Heart left ventricle (tissue), 16 donors: ENCODE measurements around the gene ZBTB25. TPM values are rescaled to one million over a fixed set of nuclear protein-coding genes. Genes with fewer than 3 reads are reported as not detected.

ENCODE experiments used
- ATAC-seq, 4 donors: fragments of 200-7000 bp; cut with Tn5 transposase; one replicate each; pipeline ENCODE4 v1.9.1; 2020 to 2022; ENCODE audit warnings: moderate library complexity in 4 of 4, mild to moderate bottlenecking in 3 of 4, moderate number of reproducible peaks in 1 of 4
- DNase-seq, 5 donors: peaks; one replicate each; pipeline ENCODE4 v3.0.0-alpha.2; 2020
- H3K27ac ChIP-seq, 12 donors: fragments of 200-600 bp; sonication (generic) in 4 of 12; one replicate each; pipeline versions ENCODE4 v1.5.0 to v1.8.0; 2016 to 2022; ENCODE audit warnings: mild to moderate bottlenecking in 2 of 12
- H3K27me3 ChIP-seq, 9 donors: fragments of 200-600 bp; sonication (generic) in 2 of 9; one replicate each; pipeline versions ENCODE4 v1.5.1 to v1.8.0; 2016 to 2022; ENCODE audit warnings: mild to moderate bottlenecking in 3 of 9
- H3K36me3 ChIP-seq, 9 donors: fragments of 200-600 bp; sonication (generic) in 2 of 9; one replicate each; pipeline versions ENCODE4 v1.5.0 to v1.8.0; 2018 to 2022; ENCODE audit warnings: mild to moderate bottlenecking in 2 of 9
- H3K4me1 ChIP-seq, 12 donors: fragments of 200-600 bp; sonication (generic) in 4 of 12; one replicate each; pipeline versions ENCODE4 v1.5.0 to v1.8.0; 2016 to 2022; ENCODE audit warnings: mild to moderate bottlenecking in 3 of 12
- H3K4me3 ChIP-seq, 12 donors: fragments of 200-600 bp; sonication (generic) in 4 of 12; one replicate each; pipeline versions ENCODE4 v1.5.0 to v1.8.0; 2017 to 2022; ENCODE audit warnings: mild to moderate bottlenecking in 9 of 12, moderate library complexity in 4 of 12
- H3K9me3 ChIP-seq, 12 donors: fragments of 200-600 bp; sonication (generic) in 4 of 12; one replicate each; pipeline versions ENCODE4 v1.5.0 to v1.8.0; 2016 to 2022; ENCODE audit warnings: mild to moderate bottlenecking in 1 of 12
- POLR2A ChIP-seq, 2 donors: fragments of 450-650 bp; IDR thresholded peaks; one replicate each; pipeline ENCODE4 v1.6.1; 2017; ENCODE audit warnings: antibody characterized with exemption in 2 of 2, mild to moderate bottlenecking in 2 of 2, moderate library complexity in 2 of 2
- WGBS, 4 donors: extraction: QIAGEN DNeasy Blood & Tissue Kit in 2 of 4; methylation state at CpG; one replicate each; pipeline versions ENCODE4 v1.1.5 to v1.1.7; 2013 to 2018; 5-methylcytosine and 5-hydroxymethylcytosine counted together
- intact Hi-C, 10 donors: fragments of 100-400 bp; cut with DNase I; formaldehyde crosslinking; loops; one replicate each; pipeline versions ENCODE4 v1.11.1 to v1.14.2; 2022
- polyA plus RNA-seq, 2 donors: library from polyadenylated mRNA; stranded (reverse); fragments of 200-250 nt; gene quantifications; one replicate each; pipeline ENCODE4 v1.2.3, GENCODE V29; 2013
- total RNA-seq, 9 donors: library from RNA; depleted of rRNA in 2 of 9; stranded (reverse); fragments of >200 nt in 2 of 9; fragmentation: NEBNext Ultra II Directional in 3 of 9; extraction: Animal tissue kit (Norgen Biotek cat#: 25700) in 3 of 9; gene quantifications; one replicate each; pipeline versions ENCODE4 v1.1.0 to v1.2.4, GENCODE V29; 2016 to 2023
- TF ChIP-seq, protein P1 (sequence below), 12 donors: fragments of 200-600 bp; sonication (generic) in 4 of 12; IDR thresholded peaks; one replicate each; pipeline versions ENCODE4 v1.5.0 to v1.8.0; 2018 to 2022; ENCODE audit warnings: antibody characterized with exemption in 12 of 12, mild to moderate bottlenecking in 5 of 12
- donor health status: ischemic (EF 13 %, LVEDD 7.1; RV severe dilation, severe dysfunction).
- donor health status: healthy with polysubstance abuse.
- donor health status: DM: no; HTN: yes; CAD: no.
- donor health status: DM: no; HTN: no; CAD: no.
- donor health status: ischemic (EF 25% LVEDD 6.9; RV normal size, moderate dysfunction).
- donor health status: ischemic (EF 25% LVEDD 5.7; RV mildly dilated, moderate dysfunction).
- donor health status: healthy.
- donor health status: DM: yes; HTN: yes; CAD: no.
- donor health status: ischemic (EF 35%, LVEDD 5.7; RV mildly dilated, moderate dysfunction).
- donor health status: nonischemic (EF 11% LVEDD 7.7; RV severe dilation, severe dysfunction).
- donor health status: DM: yes; HTN: yes; CAD: no.
- donor health status: PGD.
- donor health status: ischemic (EF 29% LVEDD 5.4; RV normal size, mild dysfunction).
- donor health status: nonischemic (EF 23%, LVEDD 6.1; RV moderate dilation, normal function).

ZBTB25 gene
- total and polyA plus RNA-seq, 11 donors, result 4.0 to 28.0 (median 18.2) TPM

DNA sequence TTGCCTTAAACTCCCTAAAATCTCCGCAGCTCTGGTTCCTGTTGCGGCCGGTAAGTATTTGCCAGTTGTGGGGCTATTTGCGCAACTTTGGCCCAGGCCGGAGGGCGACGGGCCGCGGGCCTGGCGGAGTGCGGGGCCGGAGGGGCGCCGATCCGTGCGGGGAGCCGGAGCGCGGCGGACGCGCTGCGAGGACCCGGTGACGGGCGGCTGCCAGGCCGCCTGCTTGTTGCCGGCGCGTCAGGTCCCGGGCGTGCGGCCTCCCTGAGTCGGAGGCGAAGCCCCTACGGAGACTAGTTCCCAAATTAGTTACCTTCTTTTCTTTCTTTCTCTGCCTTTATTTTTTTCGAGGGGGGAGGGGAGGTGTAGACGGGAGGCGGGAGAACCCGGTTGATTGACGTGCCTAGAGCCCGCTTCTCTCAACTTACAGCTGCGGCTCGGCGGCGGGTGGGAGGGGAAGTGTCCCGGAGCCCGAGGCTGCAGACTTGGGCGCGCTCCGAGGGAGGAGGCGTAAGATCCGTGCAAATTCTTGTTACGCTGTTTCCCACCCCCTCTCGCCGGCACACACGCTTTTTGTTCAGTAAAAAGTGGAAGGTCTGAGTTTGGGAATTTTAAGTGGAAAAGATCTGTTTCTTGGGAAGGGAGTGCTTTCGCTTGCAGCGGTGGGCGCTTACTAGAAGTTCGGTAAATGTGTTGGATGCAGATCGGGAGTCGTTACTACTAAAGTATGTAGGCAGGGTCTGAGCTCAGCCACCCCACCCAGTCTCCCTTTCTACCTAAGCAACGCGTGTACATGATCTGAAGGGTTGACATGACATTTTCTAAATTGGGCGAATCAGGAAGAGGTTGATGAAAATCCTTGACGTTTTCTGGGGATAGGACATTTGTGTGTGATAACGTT lies 1.5 kb upstream of the ZBTB25 start:
- Histone ChIP-seq H3K9me3 (no peaks in the 10 kb centered on the region), H3K4me1 (peaks cover 8 to 73% (median 60%) of the 10 kb centered on the region in 12 donors), H3K4me3 (peak overlapping the region; percentile 68 to 97 (median 89)), H3K27me3 (no peaks in the 10 kb centered on the region), H3K36me3 (no peaks in the 10 kb centered on the region), H3K27ac (peak overlapping the region; percentile 96 to 100 (median 98))
- 0 to 1% (median 1%) methylated on average over 44 to 68 of the region's 68 CpGs for WGBS, 4 donors
- TF ChIP-seq POLR2A (IDR thresholded peaks at IDR 0.05), result no peak
- TF ChIP-seq, protein P1, sequence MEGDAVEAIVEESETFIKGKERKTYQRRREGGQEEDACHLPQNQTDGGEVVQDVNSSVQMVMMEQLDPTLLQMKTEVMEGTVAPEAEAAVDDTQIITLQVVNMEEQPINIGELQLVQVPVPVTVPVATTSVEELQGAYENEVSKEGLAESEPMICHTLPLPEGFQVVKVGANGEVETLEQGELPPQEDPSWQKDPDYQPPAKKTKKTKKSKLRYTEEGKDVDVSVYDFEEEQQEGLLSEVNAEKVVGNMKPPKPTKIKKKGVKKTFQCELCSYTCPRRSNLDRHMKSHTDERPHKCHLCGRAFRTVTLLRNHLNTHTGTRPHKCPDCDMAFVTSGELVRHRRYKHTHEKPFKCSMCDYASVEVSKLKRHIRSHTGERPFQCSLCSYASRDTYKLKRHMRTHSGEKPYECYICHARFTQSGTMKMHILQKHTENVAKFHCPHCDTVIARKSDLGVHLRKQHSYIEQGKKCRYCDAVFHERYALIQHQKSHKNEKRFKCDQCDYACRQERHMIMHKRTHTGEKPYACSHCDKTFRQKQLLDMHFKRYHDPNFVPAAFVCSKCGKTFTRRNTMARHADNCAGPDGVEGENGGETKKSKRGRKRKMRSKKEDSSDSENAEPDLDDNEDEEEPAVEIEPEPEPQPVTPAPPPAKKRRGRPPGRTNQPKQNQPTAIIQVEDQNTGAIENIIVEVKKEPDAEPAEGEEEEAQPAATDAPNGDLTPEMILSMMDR (IDR thresholded peaks at IDR 0.05), result no peak
- peak; percentile 92 to 94 (median 93) for DNase-seq
- ATAC-seq, result peak; percentile 60 to 71 (median 66)
- intact Hi-C loops, result loop anchor here in 3 of 10 donors (1.0 to 10.0 kb wide), 3 partner anchors 35 to 160 kb away; partner anchors contain the start of gene HSPA2 (in 2 of the 3)

DNA sequence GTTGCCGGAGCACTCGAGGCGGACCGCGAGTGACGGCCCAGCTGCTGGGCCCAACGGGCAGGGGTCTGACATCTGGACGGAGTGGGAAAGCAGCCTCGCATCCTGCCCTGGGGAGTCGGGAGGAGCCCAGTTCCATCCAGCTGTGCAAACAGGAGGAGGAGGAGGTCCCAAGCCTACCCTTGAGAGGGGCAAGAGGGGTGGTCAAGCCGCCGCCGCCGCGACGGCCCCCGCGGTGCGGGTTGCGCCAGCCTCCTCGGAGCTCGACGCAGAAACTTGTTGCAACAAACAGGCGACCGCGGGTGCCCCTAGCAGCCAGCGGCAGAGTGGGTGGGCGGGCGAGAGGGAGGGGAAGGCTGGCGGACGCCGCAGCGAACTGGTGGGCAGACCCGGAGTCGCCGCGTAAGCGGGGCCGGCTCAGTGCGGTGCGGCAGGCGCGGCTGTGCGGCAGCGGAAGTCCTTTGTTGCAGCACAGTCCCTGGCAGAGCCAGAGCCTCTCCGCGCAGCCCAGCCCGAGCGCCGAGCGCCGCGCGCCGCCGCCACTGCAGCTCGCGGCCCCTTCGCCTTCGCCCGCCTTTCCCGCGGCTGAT lies 765 bp upstream of the ZBTB25 start, which contains the start of gene ZBTB1:
Gene ZBTB1 (plus strand): TSS at position 461 of the 587 bp plus-strand sequence. CDS start 16,735 bp downstream, outside the sequence.
- Histone ChIP-seq H3K4me3 (peak within 1 kb of the TSS; percentile 68 to 97 (median 89)), H3K36me3 (no peaks in the 10 kb centered on the region), H3K4me1 (peaks cover 8 to 74% (median 61%) of the 10 kb centered on the region in 12 donors), H3K27ac (peak within 1 kb of the TSS; percentile 96 to 100 (median 98)), H3K27me3 (no peaks in the 10 kb centered on the region), H3K9me3 (no peaks in the 10 kb centered on the region)
- ATAC-seq (peak; percentile 23 to 73 (median 62)), DNase-seq (peak; percentile 85 to 94 (median 89))
- TF ChIP-seq POLR2A (IDR thresholded peaks at IDR 0.05), result peak; percentile 30 to 66
- TF ChIP-seq, protein P1 (IDR thresholded peaks at IDR 0.05), result no peak
- intact Hi-C loops, result loop anchor here in 2 of 10 donors (2.0 to 10.0 kb wide), 2 partner anchors 36 to 160 kb away; partner anchors contain the start of gene HSPA2 (in 1 of the 2)
- WGBS, 4 donors, result 0 to 1% (median 0%) methylated on average over 17 to 63 of the region's 63 CpGs

DNA sequence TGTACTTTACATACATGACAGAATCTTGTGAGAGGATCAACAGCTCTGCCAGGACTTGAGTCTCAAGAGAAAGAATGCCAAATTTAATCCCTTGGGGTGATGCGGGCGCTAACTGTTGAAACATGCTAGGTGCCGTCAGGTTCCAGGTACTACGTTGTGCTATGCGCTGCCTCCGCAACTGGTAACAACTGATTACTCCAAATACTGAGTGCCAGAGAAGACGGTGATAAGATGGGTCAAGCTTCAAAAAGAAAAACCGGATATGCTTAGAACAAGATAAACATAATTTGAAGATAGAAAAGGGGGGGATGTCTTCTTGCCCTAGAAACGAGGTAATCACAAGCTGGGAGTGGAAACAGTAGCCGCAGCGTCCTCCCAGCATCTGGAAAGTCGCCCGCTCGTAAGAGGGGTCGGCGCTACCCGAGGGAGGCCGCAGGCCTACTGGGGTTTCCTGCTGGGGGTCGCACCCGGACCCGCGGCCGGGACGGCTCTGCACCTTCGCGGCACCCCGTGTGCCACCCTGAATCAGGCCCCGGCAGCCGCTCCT lies 678 bp downstream of the ZBTB25 start:
- no peak for TF ChIP-seq POLR2A (IDR thresholded peaks at IDR 0.05)
- TF ChIP-seq, protein P1 (IDR thresholded peaks at IDR 0.05), result no peak
- H3K4me1 ChIP-seq, result peaks cover 8 to 72% (median 50%) of the 10 kb centered on the region in 12 donors
- intact Hi-C loops, result loop anchor here in 1 of 10 donors (10.0 kb wide), 1 partner anchor 158 kb away; no protein-coding TSS in a partner anchor

More for the DNA sequence above, 678 bp downstream of the ZBTB25 start:
- H3K9me3 ChIP-seq, result no peaks in the 10 kb centered on the region
- ATAC-seq (peak in 2 of 4 donors; percentile 0), DNase-seq (peak in 1 of 5 donors; percentile 50)
- no peaks in the 10 kb centered on the region for H3K27me3 ChIP-seq
- peak overlapping the region; percentile 68 to 97 (median 89) for H3K4me3 ChIP-seq
- 1% methylated on average over 19 to 29 of the region's 29 CpGs for WGBS, 4 donors
- H3K36me3 ChIP-seq, result peaks cover 0 to 7% (median 0%) of the 10 kb centered on the region in 9 donors
- peak overlapping the region; percentile 96 to 100 (median 98) for H3K27ac ChIP-seq
